ENCODE data around the gene RUVBL2.

RUVBL2 gene

GRCh38 chr19:49016067-49016839, 22.6 kb downstream of the RUVBL2 start:
- Histone ChIP-seq H3K36me3 (ENCODE audit: control insufficient read depth in 2 of 2, insufficient read depth in 1 of 2, low read length in 2 of 2) (peaks cover 11 to 47% of the 10 kb centered on the region in 2 experiments; a peak in 2 of 3 replicates), H3K4me1 (ENCODE audit: control insufficient read depth, insufficient read depth, low read length) (peaks cover 7% of the 10 kb centered on the region), H3K27ac (ENCODE audit: extremely low read depth, low read depth, low read length) (no peak overlapping the region), H3K9me3 (ENCODE audit: control insufficient read depth, insufficient read depth, low read depth, low read length) (no peaks in the 10 kb centered on the region), H3K4me3 (ENCODE audit: low read depth, low read length) (no peak overlapping the region)
- TF ChIP-seq, protein P1, sequence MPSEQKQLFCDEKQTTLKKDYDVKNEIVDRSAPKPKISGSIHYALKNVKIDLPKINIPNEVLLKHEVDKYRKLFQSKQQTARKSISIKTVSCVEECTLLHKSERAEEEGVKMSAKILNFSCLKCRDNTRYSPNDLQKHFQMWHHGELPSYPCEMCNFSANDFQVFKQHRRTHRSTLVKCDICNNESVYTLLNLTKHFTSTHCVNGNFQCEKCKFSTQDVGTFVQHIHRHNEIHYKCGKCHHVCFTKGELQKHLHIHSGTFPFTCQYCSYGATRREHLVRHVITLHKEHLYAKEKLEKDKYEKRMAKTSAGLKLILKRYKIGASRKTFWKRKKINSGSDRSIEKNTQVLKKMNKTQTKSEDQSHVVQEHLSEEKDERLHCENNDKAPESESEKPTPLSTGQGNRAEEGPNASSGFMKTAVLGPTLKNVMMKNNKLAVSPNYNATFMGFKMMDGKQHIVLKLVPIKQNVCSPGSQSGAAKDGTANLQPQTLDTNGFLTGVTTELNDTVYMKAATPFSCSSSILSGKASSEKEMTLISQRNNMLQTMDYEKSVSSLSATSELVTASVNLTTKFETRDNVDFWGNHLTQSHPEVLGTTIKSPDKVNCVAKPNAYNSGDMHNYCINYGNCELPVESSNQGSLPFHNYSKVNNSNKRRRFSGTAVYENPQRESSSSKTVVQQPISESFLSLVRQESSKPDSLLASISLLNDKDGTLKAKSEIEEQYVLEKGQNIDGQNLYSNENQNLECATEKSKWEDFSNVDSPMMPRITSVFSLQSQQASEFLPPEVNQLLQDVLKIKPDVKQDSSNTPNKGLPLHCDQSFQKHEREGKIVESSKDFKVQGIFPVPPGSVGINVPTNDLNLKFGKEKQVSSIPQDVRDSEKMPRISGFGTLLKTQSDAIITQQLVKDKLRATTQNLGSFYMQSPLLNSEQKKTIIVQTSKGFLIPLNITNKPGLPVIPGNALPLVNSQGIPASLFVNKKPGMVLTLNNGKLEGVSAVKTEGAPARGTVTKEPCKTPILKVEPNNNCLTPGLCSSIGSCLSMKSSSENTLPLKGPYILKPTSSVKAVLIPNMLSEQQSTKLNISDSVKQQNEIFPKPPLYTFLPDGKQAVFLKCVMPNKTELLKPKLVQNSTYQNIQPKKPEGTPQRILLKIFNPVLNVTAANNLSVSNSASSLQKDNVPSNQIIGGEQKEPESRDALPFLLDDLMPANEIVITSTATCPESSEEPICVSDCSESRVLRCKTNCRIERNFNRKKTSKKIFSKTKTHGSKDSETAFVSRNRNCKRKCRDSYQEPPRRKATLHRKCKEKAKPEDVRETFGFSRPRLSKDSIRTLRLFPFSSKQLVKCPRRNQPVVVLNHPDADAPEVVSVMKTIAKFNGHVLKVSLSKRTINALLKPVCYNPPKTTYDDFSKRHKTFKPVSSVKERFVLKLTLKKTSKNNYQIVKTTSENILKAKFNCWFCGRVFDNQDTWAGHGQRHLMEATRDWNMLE (tag by site-specific recombination; conservative IDR thresholded peaks at IDR 0.05; ENCODE audit: low read depth) = no peak
- TF ChIP-seq ZNF148 (tag by site-specific recombination; IDR thresholded peaks at IDR 0.05; ENCODE audit: borderline replicate concordance) = no peak
- no peak for TF ChIP-seq ZNF692 (tag by site-specific recombination; IDR thresholded peaks at IDR 0.05)
- TF ChIP-seq, protein P2, sequence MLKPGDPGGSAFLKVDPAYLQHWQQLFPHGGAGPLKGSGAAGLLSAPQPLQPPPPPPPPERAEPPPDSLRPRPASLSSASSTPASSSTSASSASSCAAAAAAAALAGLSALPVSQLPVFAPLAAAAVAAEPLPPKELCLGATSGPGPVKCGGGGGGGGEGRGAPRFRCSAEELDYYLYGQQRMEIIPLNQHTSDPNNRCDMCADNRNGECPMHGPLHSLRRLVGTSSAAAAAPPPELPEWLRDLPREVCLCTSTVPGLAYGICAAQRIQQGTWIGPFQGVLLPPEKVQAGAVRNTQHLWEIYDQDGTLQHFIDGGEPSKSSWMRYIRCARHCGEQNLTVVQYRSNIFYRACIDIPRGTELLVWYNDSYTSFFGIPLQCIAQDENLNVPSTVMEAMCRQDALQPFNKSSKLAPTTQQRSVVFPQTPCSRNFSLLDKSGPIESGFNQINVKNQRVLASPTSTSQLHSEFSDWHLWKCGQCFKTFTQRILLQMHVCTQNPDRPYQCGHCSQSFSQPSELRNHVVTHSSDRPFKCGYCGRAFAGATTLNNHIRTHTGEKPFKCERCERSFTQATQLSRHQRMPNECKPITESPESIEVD (tag by site-specific recombination; IDR thresholded peaks at IDR 0.05) = no peak
- TF ChIP-seq ZNF600 (tag by site-specific recombination; IDR thresholded peaks at IDR 0.05) = no peak
- no peak for TF ChIP-seq ZNF211 (tag by site-specific recombination; IDR thresholded peaks at IDR 0.05; ENCODE audit: low read depth)
- no peak for TF ChIP-seq ZNF561 (tag by site-specific recombination; IDR thresholded peaks at IDR 0.05; ENCODE audit: borderline replicate concordance)
- POLR2A ChIA-PET = no interaction called here
- CTCF ChIA-PET = interaction anchor here (0.6 kb wide), 1 partner anchor 177 kb away, joined by 4 read pairs; no protein-coding TSS in a partner anchor

DNA sequence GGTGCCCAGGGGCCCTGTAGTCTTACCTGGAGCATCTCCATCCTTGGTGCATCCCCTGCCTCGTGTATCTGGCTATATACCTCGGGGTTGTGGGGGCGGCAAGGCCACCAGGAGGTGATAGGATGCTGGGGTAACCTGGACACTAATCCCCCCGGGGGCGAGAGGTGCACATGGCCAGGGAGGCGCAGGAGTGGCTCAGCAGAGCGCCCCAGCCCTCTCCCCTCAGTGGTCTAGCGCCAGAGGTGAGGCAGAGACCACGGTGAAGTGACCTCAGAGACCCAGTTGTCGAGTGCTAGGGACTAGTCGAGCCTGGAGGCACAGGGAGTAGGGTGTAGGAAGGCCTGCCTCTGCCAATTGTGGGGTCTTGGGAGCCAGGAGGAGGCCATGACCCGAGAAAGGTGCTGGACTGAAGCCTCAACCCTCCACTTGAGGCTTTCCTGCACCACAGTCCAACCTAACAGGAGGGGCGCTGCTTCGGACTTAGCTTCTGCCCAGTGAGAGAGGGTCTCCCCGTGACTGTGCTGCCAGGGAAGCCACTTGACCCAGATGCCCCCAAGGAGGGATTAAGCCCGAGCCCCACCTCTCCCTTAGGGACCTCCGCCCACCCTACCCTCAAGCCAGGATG, 23.5 kb downstream of the RUVBL2 start, which contains the start of gene LHB:
Gene LHB (minus strand): TSS at position 51 of the 625 bp plus-strand sequence. CDS start 10 bp downstream, at position 41.
- ChIA-PET POLR2A (interaction anchor here (0.6 to 1.5 kb wide), 2 partner anchors 24 to 1582 kb away, joined by 7 to 8 read pairs; partner anchors contain the start of genes GYS1 and RUVBL2), CTCF (interaction anchor here (0.5 to 3.1 kb wide), 9 partner anchors 9 to 229 kb away, joined by 3 to 26 read pairs (median 4); partner anchors contain the start of gene CGB2)
- Histone ChIP-seq H3K36me3 (ENCODE audit: control insufficient read depth in 2 of 2, insufficient read depth in 1 of 2, low read length in 2 of 2) (peaks cover 11 to 38% of the 10 kb centered on the region in 2 experiments; a peak in 2 of 3 replicates), H3K4me1 (ENCODE audit: control insufficient read depth, insufficient read depth, low read length) (peaks cover 8% of the 10 kb centered on the region), H3K27ac (ENCODE audit: extremely low read depth, low read depth, low read length) (no peak within 1 kb of the TSS; the same call in 1 of the 2 replicates), H3K9me3 (ENCODE audit: control insufficient read depth, insufficient read depth, low read depth, low read length) (no peaks in the 10 kb centered on the region), H3K4me3 (ENCODE audit: low read depth, low read length) (peak within 1 kb of the TSS; percentile 24)
- TF ChIP-seq GLI4 (tag by site-specific recombination; IDR thresholded peaks at IDR 0.05) (no peak), ZNF513 (tag by site-specific recombination; IDR thresholded peaks at IDR 0.05) (no peak), ZNF146 (tag by site-specific recombination; IDR thresholded peaks at IDR 0.05) (no peak), ZNF239 (tag by site-specific recombination; IDR thresholded peaks at IDR 0.05) (no peak), ZNF202 (tag by site-specific recombination; IDR thresholded peaks at IDR 0.05; ENCODE audit: borderline replicate concordance) (no peak), ZNF561 (tag by site-specific recombination; IDR thresholded peaks at IDR 0.05; ENCODE audit: borderline replicate concordance) (no peak), ZNF214 (tag by site-specific recombination; IDR thresholded peaks at IDR 0.05; ENCODE audit: borderline replicate concordance) (no peak), ZNF121 (tag by site-specific recombination; IDR thresholded peaks at IDR 0.05) (no peak), ZNF488 (tag by site-specific recombination; IDR thresholded peaks at IDR 0.05) (no peak)
